OCI-LY7 (cell line): Measurements from ENCODE around the gene BTRC. TPM values are rescaled to one million over a fixed set of nuclear protein-coding genes. Genes with fewer than 3 reads are reported as not detected.
A peak's percentile ranks its signal among the peaks of the same experiment; 100 is the strongest.
"Not testable (repeated sequence)": the region's sequence is repeated elsewhere in the genome, so short reads cannot be mapped to it uniquely, and the experiment has no call there.

Experiments used
- BruUV-seq: library from RNA; stranded (reverse); fragments of 400-500 nt; replicated peaks from 2 replicates; lab custom pipeline; 2021; lab: Mats Ljungman, UMichigan
- CTCF ChIA-PET: fragments of 300-600 bp; sonication (Branson Sonifier 250); formaldehyde crosslinking; loops from one replicate; lab custom pipeline; 2022; ENCODE audit warnings: antibody characterized with exemption; ENCODE audit not compliant: unreplicated experiment; lab: Charles Lee
- POLR2A ChIA-PET: fragments of 300-600 bp; sonication (Branson Sonifier 250); formaldehyde crosslinking; loops from one replicate; lab custom pipeline; 2022; ENCODE audit warnings: antibody characterized with exemption; lab: Charles Lee
- DNase-seq: peaks from one replicate; pipeline ENCODE4 v3.0.0-alpha.2; 2015; ENCODE audit warnings: low spot score
- H2AFZ ChIP-seq: fragments of 200-600 bp; sonication (generic), shearing (Covaris generic); 2 replicates; pipeline ENCODE4 v1.6.1; 2014; ENCODE audit warnings: mild to moderate bottlenecking, antibody characterized with exemption, low read length, moderate library complexity
- H3K27ac ChIP-seq: fragments of 200-600 bp; sonication (generic); 2 replicates; pipeline ENCODE4 v1.5.1; 2014; ENCODE audit warnings: mixed run types, low read depth, mild to moderate bottlenecking, moderate library complexity, low read length, inconsistent platforms; ENCODE audit not compliant: poor library complexity, severe bottlenecking
- H3K36me3 ChIP-seq: fragments of 200-600 bp; sonication (generic); 2 replicates; pipeline ENCODE4 v1.6.1; 2014; ENCODE audit warnings: mild to moderate bottlenecking, antibody characterized with exemption, low read length, moderate library complexity, mixed read lengths; ENCODE audit not compliant: insufficient read depth
- H3K4me1 ChIP-seq: fragments of 200-600 bp; sonication (generic); 2 replicates; pipeline ENCODE4 v1.5.1; 2014; ENCODE audit warnings: mild to moderate bottlenecking, low read length; ENCODE audit not compliant: insufficient read depth, poor library complexity, severe bottlenecking
- H3K4me2 ChIP-seq: fragments of 200-600 bp; sonication (generic); 2 replicates; pipeline ENCODE4 v1.6.1; 2014; ENCODE audit warnings: mild to moderate bottlenecking, low read length
- H3K4me3 ChIP-seq: fragments of 200-600 bp; sonication (generic); 2 replicates; pipeline ENCODE4 v1.5.1; 2014; ENCODE audit warnings: mild to moderate bottlenecking, low read depth, low read length; ENCODE audit not compliant: poor library complexity, severe bottlenecking
- H3K79me2 ChIP-seq: fragments of 200-600 bp; sonication (generic); 2 replicates; pipeline ENCODE4 v1.6.1; 2016; ENCODE audit warnings: low read depth, mild to moderate bottlenecking, low read length, moderate library complexity, mixed read lengths; ENCODE audit not compliant: insufficient read depth
- H3K9me2 ChIP-seq: fragments of 200-600 bp; sonication (generic); 2 replicates; pipeline ENCODE4 v1.6.1; 2016; ENCODE audit warnings: mild to moderate bottlenecking, low read length, mixed read lengths; ENCODE audit not compliant: insufficient read depth
- H3K9me3 ChIP-seq: fragments of 200-600 bp; sonication (generic); 2 replicates; pipeline ENCODE4 v1.6.1; 2014; ENCODE audit warnings: mild to moderate bottlenecking, mixed run types, low read length, mixed read lengths
- H4K20me1 ChIP-seq: fragments of 200-600 bp; sonication (generic); 2 replicates; pipeline ENCODE4 v1.6.1; 2014; ENCODE audit warnings: mild to moderate bottlenecking, antibody characterized with exemption, low read length, moderate library complexity, mixed read lengths; ENCODE audit not compliant: insufficient read depth
- CTCF ChIP-seq: fragments of 200-600 bp; sonication (generic); conservative IDR thresholded peaks from 2 replicates; pipeline ENCODE4 v1.5.1; 2014; ENCODE audit warnings: mild to moderate bottlenecking, antibody characterized with exemption, low read length, moderate library complexity, mixed read lengths
- EZH2phosphoT487 ChIP-seq: fragments of 200-600 bp; sonication (generic); IDR thresholded peaks from 2 replicates; pipeline ENCODE4 v1.6.1; 2018; ENCODE audit warnings: low read depth, borderline replicate concordance, mild to moderate bottlenecking, mixed run types, antibody characterized with exemption, low read length, moderate library complexity, mixed read lengths
- intact Hi-C: fragments of 100-400 bp; cut with micrococcal nuclease; formaldehyde crosslinking; loops from one replicate; pipeline ENCODE4 v1.10.0; 2022; ENCODE audit not compliant: unreplicated experiment
- total RNA-seq, 2 experiments: library from RNA; depleted of rRNA in 1 of 2; stranded (reverse); fragments of >200 nt in 1 of 2; shearing (Covaris generic) in 1 of 2; gene quantifications; 2 replicates each; pipeline ENCODE4 v1.2.3, GENCODE V29; 2014 to 2022

BTRC gene
- total RNA-seq, 2 experiments from 2014 or later: 6.1 to 17.8 TPM

DNA sequence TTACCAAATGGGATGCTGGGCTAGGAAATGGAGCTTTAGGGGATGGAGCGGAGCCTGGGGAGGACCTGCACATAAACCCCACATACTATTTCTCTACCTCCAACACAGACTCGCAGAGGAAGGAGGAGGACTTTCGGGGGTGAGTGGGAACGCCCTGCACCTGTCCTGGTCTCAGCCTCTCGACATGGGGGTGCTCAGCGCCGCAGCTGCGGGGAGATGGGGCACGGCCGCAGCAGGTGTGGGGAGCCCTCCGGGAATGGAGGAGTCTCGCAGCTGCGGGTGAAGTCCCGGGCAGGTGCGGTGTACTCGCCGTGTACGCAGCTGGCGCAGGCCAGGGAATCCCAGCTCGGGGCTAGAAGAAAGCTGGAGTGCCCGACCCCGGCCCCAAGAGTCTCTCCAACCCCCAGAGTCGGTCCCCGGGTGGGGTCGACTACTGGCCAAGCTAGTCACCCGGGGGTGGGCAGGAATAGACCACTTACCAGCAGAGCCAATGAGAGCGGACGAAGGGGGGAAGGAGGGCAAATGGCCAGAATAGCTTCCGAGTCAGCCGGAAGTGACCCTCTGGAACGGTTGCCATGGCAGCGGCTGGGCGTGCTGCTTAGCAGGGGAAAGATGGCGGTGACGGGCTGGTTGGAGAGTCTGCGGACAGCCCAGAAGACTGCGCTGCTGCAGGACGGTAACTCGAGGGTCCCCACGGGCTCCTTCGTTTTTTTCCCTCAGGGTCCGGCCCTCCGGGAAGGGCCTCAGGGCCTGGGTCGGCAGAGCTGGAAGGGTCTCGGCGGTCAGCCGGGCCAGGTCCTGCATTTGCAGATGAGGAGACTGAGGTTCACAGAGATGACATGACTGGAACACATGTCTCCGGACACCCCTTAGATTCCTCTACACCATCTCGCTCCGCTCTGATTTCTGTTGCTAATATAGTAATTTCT lies 234.0 kb downstream of the BTRC start, which contains the start of the genes DPCD and POLL:
DPCD (plus strand) TSS at position 597 of the 929 bp plus-strand sequence; CDS start at position 613, 16 bp downstream.
POLL (minus strand) TSS at position 533 of the 929 bp plus-strand sequence. CDS start 897 bp downstream, outside the sequence.
- Histone ChIP-seq H3K79me2 (no peaks in the 10 kb centered on the region), H3K4me3 (peak within 1 kb of the TSS; percentile 83), H2AFZ (peak within 1 kb of the TSS; percentile 94), H3K9me2 (no peaks in the 10 kb centered on the region), H3K4me2 (peak within 1 kb of the TSS; percentile 93), H3K9me3 (no peaks in the 10 kb centered on the region), H3K27ac (peak within 1 kb of the TSS; percentile 10), H4K20me1 (no peaks in the 10 kb centered on the region), H3K36me3 (no peaks in the 10 kb centered on the region), H3K4me1 (peaks cover 17% of the 10 kb centered on the region)
- intact Hi-C loops: no loop called here
- DNase-seq: peak; percentile 94
- ChIA-PET CTCF (interaction anchor here (0.6 to 1.1 kb wide), 4 partner anchors 15 to 193 kb away, joined by 3 to 5 read pairs (median 4); no protein-coding TSS in a partner anchor), POLR2A (interaction anchor here (0.5 to 1.5 kb wide), 7 partner anchors 8 to 233 kb away, joined by 3 to 5 read pairs (median 3); partner anchors contain the start of gene FBXW4)
- TF ChIP-seq EZH2phosphoT487: no peak
- no peak for TF ChIP-seq CTCF
- BruUV-seq: TSS peak; percentile 60

DNA sequence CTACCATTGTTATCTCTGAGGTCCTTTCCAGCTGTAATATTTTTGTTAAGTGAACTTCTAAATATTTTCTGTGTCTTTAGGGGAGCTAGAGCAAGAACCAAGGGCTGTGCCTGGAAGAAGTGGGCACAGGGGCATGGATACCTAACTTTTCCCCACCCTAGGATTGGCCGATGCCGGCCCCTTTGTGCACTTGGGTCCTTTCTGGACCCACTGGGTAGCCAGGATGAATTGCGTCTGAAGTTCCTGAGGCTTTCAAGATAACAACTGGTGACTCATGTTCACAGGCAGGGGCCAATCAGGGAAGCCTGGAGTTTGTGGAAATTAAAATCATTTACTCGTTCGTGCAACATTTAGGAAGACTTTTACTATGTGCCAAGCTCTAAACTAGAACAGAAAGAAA lies 234.9 kb downstream of the BTRC start:
- POLR2A ChIA-PET: no interaction called here
- Histone ChIP-seq H3K4me3 (peak overlapping the region; percentile 83), H3K27ac (no peak overlapping the region), H3K9me3 (no peaks in the 10 kb centered on the region), H2AFZ (peak overlapping the region; percentile 94; the same call in 1 of the 2 replicates), H3K79me2 (no peaks in the 10 kb centered on the region), H3K4me1 (peaks cover 21% of the 10 kb centered on the region), H3K36me3 (no peaks in the 10 kb centered on the region), H3K9me2 (no peaks in the 10 kb centered on the region), H4K20me1 (no peaks in the 10 kb centered on the region), H3K4me2 (peak overlapping the region; percentile 93)
- BruUV-seq: no TSS peak
- CTCF ChIA-PET: no interaction called here
- DNase-seq: no peak
- intact Hi-C loops: no loop called here
- TF ChIP-seq CTCF (no peak), EZH2phosphoT487 (no peak)

- BruUV-seq, H3K4me2 ChIP-seq, DNase-seq, H4K20me1 ChIP-seq, H3K4me3 ChIP-seq, H3K9me3 ChIP-seq, intact Hi-C loops, H3K79me2 ChIP-seq, H2AFZ ChIP-seq, H3K36me3 ChIP-seq, H3K9me2 ChIP-seq, H3K27ac ChIP-seq, CTCF ChIA-PET: not testable (repeated sequence)
- peaks cover 11% of the 10 kb centered on the region for H3K4me1 ChIP-seq
- POLR2A ChIA-PET: interaction anchor here (0.8 kb wide), 1 partner anchor 642 kb away, joined by 3 read pairs; no protein-coding TSS in a partner anchor
Measured at GRCh38 chr10:101593331-101593730, 239.4 kb downstream of the BTRC start.
